DND-41 (cell line): Measurements from ENCODE around the gene SMAD7.

Experiments used
- ATAC-seq: fragments of 200-7000 bp; cut with Tn5 transposase; 3 replicates; pipeline ENCODE4 v1.9.1; 2021; ENCODE audit warnings: low read depth; ENCODE audit not compliant: insufficient read depth
- DNase-seq: peaks from one replicate; pipeline ENCODE4 v3.0.0-alpha.2; 2020
- H2AFZ ChIP-seq: 2 replicates; pipeline ENCODE4 v1.6.0; 2012; ENCODE audit warnings: low read depth, low read length
- H3K27ac ChIP-seq: 2 replicates; pipeline ENCODE4 v1.5.1; 2012; ENCODE audit warnings: low read length, inconsistent platforms
- H3K27me3 ChIP-seq: fragments of 200-600 bp; sonication (generic); 2 replicates; pipeline ENCODE4 v1.6.0; 2012; ENCODE audit warnings: low read length, mild to moderate bottlenecking, inconsistent platforms; ENCODE audit not compliant: insufficient read depth, poor library complexity
- H3K36me3 ChIP-seq: 2 replicates; pipeline ENCODE4 v1.5.1; 2012; ENCODE audit warnings: low read length, inconsistent platforms; ENCODE audit not compliant: insufficient read depth
- H3K4me1 ChIP-seq: 2 replicates; pipeline ENCODE4 v1.5.1; 2012; ENCODE audit warnings: mild to moderate bottlenecking, low read length; ENCODE audit not compliant: insufficient read depth
- H3K4me2 ChIP-seq: 2 replicates; pipeline ENCODE4 v1.6.0; 2012; ENCODE audit warnings: mild to moderate bottlenecking, moderate library complexity, low read length, inconsistent platforms; ENCODE audit not compliant: insufficient read depth
- H3K4me3 ChIP-seq, 2 experiments: fragments of 200-600 bp in 1 of 2; shearing (Covaris generic) in 1 of 2; 2 replicates each; pipeline ENCODE4 v1.5.1; 2012 to 2016; ENCODE audit warnings: inconsistent platforms in 2 of 2, low read length in 2 of 2, mild to moderate bottlenecking in 2 of 2, low read depth in 1 of 2, moderate library complexity in 1 of 2
- H3K79me2 ChIP-seq: 2 replicates; pipeline ENCODE4 v1.6.0; 2012; ENCODE audit warnings: low read length, inconsistent platforms; ENCODE audit not compliant: insufficient read depth
- H3K9ac ChIP-seq: 2 replicates; pipeline ENCODE4 v1.6.0; 2012; ENCODE audit warnings: low read depth, mild to moderate bottlenecking, inconsistent platforms, low read length, moderate library complexity
- H3K9me3 ChIP-seq: 2 replicates; pipeline ENCODE4 v1.5.1; 2012; ENCODE audit warnings: low read length, moderate library complexity, mild to moderate bottlenecking, inconsistent platforms; ENCODE audit not compliant: insufficient read depth, severe bottlenecking
- H4K20me1 ChIP-seq: 2 replicates; pipeline ENCODE4 v1.6.0; 2012; ENCODE audit warnings: low read length; ENCODE audit not compliant: insufficient read depth
- CTCF ChIP-seq: IDR thresholded peaks from 2 replicates; pipeline ENCODE4 v1.5.1; 2012; ENCODE audit warnings: borderline replicate concordance, low read length, moderate library complexity, mild to moderate bottlenecking; ENCODE audit not compliant: poor library complexity, severe bottlenecking; ENCODE audit errors: extremely low read depth
- EZH2 ChIP-seq: IDR thresholded peaks from 3 replicates; pipeline ENCODE4 v1.6.1; 2012; ENCODE audit warnings: borderline replicate concordance, low read depth, mild to moderate bottlenecking, moderate library complexity, low read length, inconsistent platforms; ENCODE audit not compliant: severe bottlenecking

The SMAD7 gene

DNA sequence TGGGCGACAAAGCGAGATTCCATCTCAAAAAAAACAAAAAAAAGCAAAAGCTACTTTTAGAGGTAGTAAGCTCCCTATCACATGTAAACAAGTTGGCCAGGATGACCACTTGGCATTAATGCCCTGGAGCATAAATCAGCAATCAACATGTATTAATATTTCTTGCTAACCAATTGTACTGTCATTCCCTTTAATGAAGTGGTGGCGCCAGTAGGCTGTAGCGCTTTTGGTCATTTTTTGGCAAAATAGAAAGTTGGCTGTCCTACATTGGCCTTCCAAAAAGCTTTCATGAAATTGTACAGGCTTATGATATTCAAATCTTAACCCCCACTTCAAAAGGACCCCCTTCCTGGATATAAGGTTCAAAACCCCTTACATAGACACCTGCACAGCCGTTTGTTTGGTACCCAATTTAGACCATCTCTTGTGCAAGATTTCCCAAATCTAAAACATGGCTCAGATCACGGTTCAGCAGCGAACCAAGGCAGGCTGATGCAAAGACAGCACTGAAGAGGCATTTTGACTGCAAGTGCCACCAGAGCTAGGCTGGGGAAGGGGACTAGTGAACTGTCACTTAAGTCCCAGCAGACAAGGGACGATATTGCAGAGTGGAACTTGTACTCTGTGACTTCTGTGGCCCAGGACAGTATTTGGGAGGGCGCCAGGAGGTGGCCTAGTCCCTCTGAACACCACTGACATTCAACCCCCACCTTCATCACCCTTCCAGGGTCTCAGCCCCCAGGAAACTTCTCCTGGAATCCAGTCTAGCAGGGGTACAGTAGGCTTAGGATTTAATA is 31.9 kb downstream of the SMAD7 start:
- TF ChIP-seq EZH2: no peak
- no peak for TF ChIP-seq CTCF
- no peak for ATAC-seq
- no peak for DNase-seq
- Histone ChIP-seq H3K4me2 (no peak overlapping the region), H2AFZ (no peak overlapping the region), H3K27me3 (no peaks in the 10 kb centered on the region), H3K27ac (no peak overlapping the region), H3K9ac (no peak overlapping the region), H3K4me1 (no peaks in the 10 kb centered on the region), H3K79me2 (no peaks in the 10 kb centered on the region), H4K20me1 (no peaks in the 10 kb centered on the region), H3K4me3 (no peak overlapping the region), H3K9me3 (no peaks in the 10 kb centered on the region), H3K36me3 (no peaks in the 10 kb centered on the region)

DNA sequence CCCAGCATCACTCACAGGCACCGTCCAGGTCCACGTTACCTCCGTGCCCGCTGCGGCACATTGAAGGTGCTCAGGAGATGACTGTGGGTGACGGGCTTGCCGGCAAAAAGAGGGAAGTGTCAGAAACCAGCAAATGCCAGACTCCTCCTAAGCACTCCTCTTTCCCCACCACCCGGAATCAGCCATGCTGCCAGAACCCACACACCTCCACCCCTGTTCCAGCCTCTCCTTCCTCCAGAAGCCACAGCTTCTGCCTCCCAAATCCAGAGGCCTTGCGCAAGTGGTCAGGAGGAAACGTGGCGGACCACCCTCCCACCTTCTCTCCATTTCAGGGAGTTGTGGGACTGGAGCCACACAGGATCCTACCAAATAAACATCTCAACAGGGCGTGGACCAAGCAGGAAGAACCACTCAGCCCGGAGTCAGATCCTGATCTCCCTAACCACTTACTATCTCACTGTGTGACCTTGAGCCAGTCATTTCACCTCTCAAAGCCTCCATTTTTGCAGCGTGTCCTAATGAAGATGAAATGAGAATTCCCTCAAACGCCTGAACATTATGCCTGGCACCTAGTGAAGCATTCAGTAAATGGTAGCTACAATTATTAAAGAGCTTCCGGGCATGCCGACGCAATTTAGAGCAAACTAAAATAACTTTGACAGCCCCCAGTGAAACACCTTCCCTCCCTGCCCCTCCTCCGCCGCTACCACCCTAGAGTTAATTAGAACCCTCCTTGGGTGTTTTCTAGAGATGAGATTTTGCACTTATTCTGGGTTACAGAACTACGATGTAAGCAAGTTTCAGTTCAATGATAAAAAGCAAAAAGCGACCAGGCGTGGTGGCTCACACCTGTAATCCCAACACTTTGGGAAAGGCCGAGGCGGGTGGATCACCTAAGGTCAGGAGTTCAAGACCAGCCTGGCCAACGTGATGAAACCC is 32.9 kb downstream of the SMAD7 start:
- ATAC-seq (no peak), DNase-seq (no peak)
- Histone ChIP-seq H3K27ac (no peak overlapping the region), H3K36me3 (no peaks in the 10 kb centered on the region), H3K27me3 (no peaks in the 10 kb centered on the region), H4K20me1 (no peaks in the 10 kb centered on the region), H3K9ac (no peak overlapping the region), H3K4me1 (no peaks in the 10 kb centered on the region), H3K79me2 (no peaks in the 10 kb centered on the region), H3K4me3 (no peak overlapping the region), H2AFZ (no peak overlapping the region), H3K4me2 (no peak overlapping the region), H3K9me3 (no peaks in the 10 kb centered on the region)
- no peak for TF ChIP-seq CTCF

DNA sequence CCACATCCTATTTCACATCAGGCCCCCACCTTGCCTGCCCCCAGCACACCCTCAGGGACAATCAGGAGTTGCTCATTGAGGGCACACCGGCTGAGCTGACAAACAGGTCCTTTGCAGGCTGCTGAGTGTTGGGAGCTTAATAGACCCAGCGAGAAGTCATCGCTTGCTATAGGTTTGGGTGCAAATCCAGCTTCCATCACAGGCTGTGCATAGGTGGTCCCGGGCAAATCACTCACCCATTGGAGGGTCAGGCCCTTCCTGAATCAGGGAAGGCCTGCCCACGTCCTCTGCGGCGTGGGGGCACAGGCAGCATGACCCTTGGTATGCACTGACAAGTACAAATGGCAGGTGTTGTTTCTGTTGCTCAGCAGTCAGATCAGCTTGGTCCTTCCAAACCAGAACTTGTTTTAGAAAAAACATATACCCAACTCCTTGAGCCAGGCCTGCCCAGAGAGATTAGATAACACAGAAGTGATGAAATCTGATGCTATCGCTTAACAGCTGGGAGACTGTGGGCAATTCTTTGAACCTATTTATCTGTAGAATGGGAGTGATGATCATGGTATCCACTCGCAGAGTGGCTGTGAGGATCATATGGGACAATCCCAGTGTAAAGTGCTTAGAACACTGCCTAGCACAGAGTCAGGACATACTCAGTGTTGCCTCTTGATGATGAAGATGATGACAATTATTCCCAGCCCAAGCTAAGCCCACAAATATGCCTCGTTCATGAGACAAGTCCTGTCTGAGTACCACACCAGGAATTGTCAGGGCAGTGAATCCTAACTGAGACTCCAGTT is 34.9 kb downstream of the SMAD7 start:
- H3K4me2 ChIP-seq: no peak overlapping the region
- no peak overlapping the region for H3K27ac ChIP-seq
- no peak overlapping the region for H2AFZ ChIP-seq
- H3K27me3 ChIP-seq: no peaks in the 10 kb centered on the region
- TF ChIP-seq CTCF (no peak), EZH2 (no peak)
- no peaks in the 10 kb centered on the region for H3K9me3 ChIP-seq
- H3K79me2 ChIP-seq: no peaks in the 10 kb centered on the region
- DNase-seq (no peak), ATAC-seq (no peak)
- no peaks in the 10 kb centered on the region for H4K20me1 ChIP-seq
- no peaks in the 10 kb centered on the region for H3K36me3 ChIP-seq
- no peak overlapping the region for H3K4me3 ChIP-seq
- no peaks in the 10 kb centered on the region for H3K4me1 ChIP-seq
- no peak overlapping the region for H3K9ac ChIP-seq
